ENCODE results near the gene RAET1G.

The RAET1G gene

GRCh38 chr6:149877659-149878058 is 45.3 kb downstream of the RAET1G start:
- TF ChIP-seq CTCF (IDR thresholded peaks at IDR 0.05; ENCODE audit: low read depth, low read length): no peak
- TF ChIP-seq EZH2phosphoT487 (IDR thresholded peaks at IDR 0.05; ENCODE audit: low read depth): no peak
- H3K9me3 ChIP-seq (ENCODE audit: insufficient read depth, low read length): no peaks in the 10 kb centered on the region
- H3K27me3 ChIP-seq (ENCODE audit: low read depth, low read length): 0 out of 2 replicates have a peak, but pooled peaks cover 3% of the 10 kb centered on the region

GRCh38 chr6:149876241-149876933 is 46.5 kb downstream of the RAET1G start:
- Histone ChIP-seq H3K4me3 (ENCODE audit: low read length) (no peak overlapping the region), H3K27me3 (ENCODE audit: low read depth, low read length) (0 out of 2 replicates have a peak, but pooled peaks cover 3% of the 10 kb centered on the region), H3K9ac (ENCODE audit: low read length) (no peak overlapping the region), H4K20me1 (ENCODE audit: insufficient read depth, low read length) (no peaks in the 10 kb centered on the region), H2AFZ (ENCODE audit: low read depth, low read length) (no peak overlapping the region), H3K79me2 (ENCODE audit: low read length) (no peaks in the 10 kb centered on the region), H3K9me3 (ENCODE audit: insufficient read depth, low read length) (no peaks in the 10 kb centered on the region), H3K36me3 (replicated peaks; ENCODE audit: low read depth, low read length) (no peaks in the 10 kb centered on the region), H3K4me2 (ENCODE audit: low read length) (no peak overlapping the region), H3K4me1 (ENCODE audit: low read length) (no peaks in the 10 kb centered on the region), H3K27ac (ENCODE audit: low read length) (no peak overlapping the region)
- no peak for TF ChIP-seq CTCF (IDR thresholded peaks at IDR 0.05; ENCODE audit: low read depth, low read length)
- no peak for TF ChIP-seq EZH2phosphoT487 (IDR thresholded peaks at IDR 0.05; ENCODE audit: low read depth)

More at GRCh38 chr6:149877659-149878058, 45.3 kb downstream of the RAET1G start:
- H4K20me1 ChIP-seq (ENCODE audit: insufficient read depth, low read length): no peaks in the 10 kb centered on the region
- H3K36me3 ChIP-seq (replicated peaks; ENCODE audit: low read depth, low read length): no peaks in the 10 kb centered on the region
- H3K9ac ChIP-seq (ENCODE audit: low read length): no peak overlapping the region
- no peak overlapping the region for H3K27ac ChIP-seq (ENCODE audit: low read length)
- H3K4me3 ChIP-seq (ENCODE audit: low read length): no peak overlapping the region
- H3K79me2 ChIP-seq (ENCODE audit: low read length): no peaks in the 10 kb centered on the region
- no peaks in the 10 kb centered on the region for H3K4me1 ChIP-seq (ENCODE audit: low read length)
- no peak overlapping the region for H3K4me2 ChIP-seq (ENCODE audit: low read length)
- H2AFZ ChIP-seq (ENCODE audit: low read depth, low read length): no peak overlapping the region

- Histone ChIP-seq H3K36me3 (replicated peaks; ENCODE audit: low read depth, low read length) (no peaks in the 10 kb centered on the region), H3K4me1 (ENCODE audit: low read length) (peaks cover 10% of the 10 kb centered on the region), H3K4me2 (ENCODE audit: low read length) (no peak overlapping the region), H3K9me3 (ENCODE audit: insufficient read depth, low read length) (no peaks in the 10 kb centered on the region), H3K27ac (ENCODE audit: low read length) (no peak overlapping the region), H4K20me1 (ENCODE audit: insufficient read depth, low read length) (no peaks in the 10 kb centered on the region), H3K4me3 (ENCODE audit: low read length) (no peak overlapping the region), H3K9ac (ENCODE audit: low read length) (no peak overlapping the region), H2AFZ (ENCODE audit: low read depth, low read length) (no peak overlapping the region), H3K79me2 (ENCODE audit: low read length) (no peaks in the 10 kb centered on the region), H3K27me3 (ENCODE audit: low read depth, low read length) (no peaks in the 10 kb centered on the region)
- TF ChIP-seq CTCF (IDR thresholded peaks at IDR 0.05; ENCODE audit: low read depth, low read length) (no peak), EZH2phosphoT487 (IDR thresholded peaks at IDR 0.05; ENCODE audit: low read depth) (no peak)
These were observed 50.7 kb downstream of the RAET1G start for GRCh38 chr6:149872233-149872632.

- no peaks in the 10 kb centered on the region for H3K36me3 ChIP-seq (replicated peaks; ENCODE audit: low read depth, low read length)
- H3K4me3 ChIP-seq (ENCODE audit: low read length): no peak overlapping the region
- H3K4me1 ChIP-seq (ENCODE audit: low read length): peaks cover 10% of the 10 kb centered on the region
- no peaks in the 10 kb centered on the region for H3K9me3 ChIP-seq (ENCODE audit: insufficient read depth, low read length)
- TF ChIP-seq CTCF (IDR thresholded peaks at IDR 0.05; ENCODE audit: low read depth, low read length) (no peak), EZH2phosphoT487 (IDR thresholded peaks at IDR 0.05; ENCODE audit: low read depth) (no peak)
- H4K20me1 ChIP-seq (ENCODE audit: insufficient read depth, low read length): no peaks in the 10 kb centered on the region
- no peaks in the 10 kb centered on the region for H3K79me2 ChIP-seq (ENCODE audit: low read length)
- H3K27ac ChIP-seq (ENCODE audit: low read length): no peak overlapping the region
- H3K27me3 ChIP-seq (ENCODE audit: low read depth, low read length): no peaks in the 10 kb centered on the region
- H3K4me2 ChIP-seq (ENCODE audit: low read length): no peak overlapping the region
- H3K9ac ChIP-seq (ENCODE audit: low read length): no peak overlapping the region
- H2AFZ ChIP-seq (ENCODE audit: low read depth, low read length): no peak overlapping the region
These were observed 51.7 kb downstream of the RAET1G start for GRCh38 chr6:149871182-149871581.

All from OCI-LY3 (cell line).